H4 (cell line): ENCODE results near the gene KCNN4. TPM values are rescaled to one million over a fixed set of nuclear protein-coding genes. Genes with fewer than 3 reads are reported as not detected.
"Not testable (repeated sequence)": the region's sequence is repeated elsewhere in the genome, so short reads cannot be mapped to it uniquely, and the experiment has no call there.

ENCODE experiments used
- DNase-seq: peaks from one replicate; pipeline ENCODE4 v3.0.0-alpha.2; 2015; ENCODE audit warnings: low spot score
- total RNA-seq: library from RNA; depleted of rRNA; stranded (reverse); fragments of >200 nt; shearing (Covaris generic); gene quantifications from 2 replicates; pipeline ENCODE4 v1.2.3, GENCODE V29; 2014

The KCNN4 gene
- total RNA-seq, 1 experiment from 2014 or later: 3.1 TPM

DNA sequence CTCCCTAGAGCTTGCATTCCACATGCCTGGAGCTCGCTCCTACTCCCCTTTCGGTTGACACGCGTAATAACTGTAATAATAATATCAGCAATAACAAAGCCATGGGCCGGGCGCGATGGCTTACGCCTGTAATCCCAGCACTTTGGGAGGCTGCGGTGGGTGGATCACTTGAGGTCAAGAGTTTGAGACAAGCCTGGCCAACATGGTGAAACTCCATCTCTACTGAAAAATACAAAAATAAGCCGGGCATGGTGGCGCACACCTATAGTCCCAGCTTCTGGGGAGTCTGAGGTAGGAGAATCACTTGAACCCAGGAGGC is 5.9 kb downstream of the KCNN4 start:
- DNase-seq: not testable (repeated sequence)

DNA sequence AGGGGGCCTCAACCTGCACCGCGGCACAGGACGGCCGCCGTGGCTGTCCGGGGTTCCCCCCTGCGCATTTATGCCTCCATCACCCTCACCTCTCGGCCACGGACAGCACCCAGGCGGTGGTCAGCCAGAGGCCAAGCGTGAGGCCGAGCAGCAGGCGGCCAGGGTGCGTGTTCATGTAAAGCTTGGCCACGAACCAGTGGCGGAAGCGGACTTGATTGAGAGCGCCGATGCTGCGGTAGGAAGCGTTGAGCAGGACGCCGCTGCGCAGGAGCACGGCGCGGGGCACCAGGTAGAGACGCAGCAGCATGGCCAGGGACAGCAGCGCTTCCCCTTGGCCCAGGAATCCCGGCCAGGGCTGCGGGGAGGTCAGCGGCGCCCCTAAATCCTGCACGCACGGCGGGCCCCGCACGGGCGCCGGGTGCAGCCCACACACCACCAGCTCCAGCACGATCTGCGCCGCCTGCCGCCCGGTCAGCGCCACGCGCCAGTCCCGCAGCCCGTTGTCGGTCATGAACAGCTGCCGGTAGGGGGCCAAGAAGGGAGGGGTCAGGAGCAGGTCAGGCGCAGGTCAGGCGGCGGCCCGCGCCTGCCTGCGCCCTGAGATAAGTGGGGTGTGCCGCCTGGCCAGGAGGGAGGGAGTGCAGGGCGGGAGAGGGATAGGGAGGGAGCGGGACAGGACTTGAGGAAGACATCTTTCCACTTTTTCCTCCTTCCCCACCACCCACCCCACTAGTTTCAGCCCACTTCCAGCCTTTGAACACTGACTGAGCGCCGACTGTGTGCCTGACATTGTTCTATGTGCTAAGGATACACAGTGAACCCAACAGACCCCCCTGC is 6.5 kb downstream of the KCNN4 start:
- DNase-seq: no peak

DNA sequence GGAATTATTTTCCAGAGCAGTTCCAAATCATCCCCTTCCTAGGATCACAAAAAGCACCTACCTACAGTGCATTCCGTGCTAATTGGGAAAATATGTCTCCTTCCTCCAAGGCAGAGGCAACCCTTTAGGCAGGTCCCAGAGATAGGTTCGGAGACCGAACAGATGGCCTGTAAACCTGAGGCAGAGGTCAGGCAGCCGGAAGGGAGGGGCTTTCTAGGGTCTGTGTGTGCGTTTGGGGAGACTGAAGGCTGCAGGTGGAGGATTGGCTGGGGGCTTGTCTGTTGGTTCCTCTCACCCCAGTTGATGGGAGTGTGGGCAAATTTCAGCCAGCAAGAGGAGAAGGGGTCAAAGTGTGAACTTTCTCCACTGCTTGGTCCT is 7.1 kb downstream of the KCNN4 start:
- no peak for DNase-seq

DNA sequence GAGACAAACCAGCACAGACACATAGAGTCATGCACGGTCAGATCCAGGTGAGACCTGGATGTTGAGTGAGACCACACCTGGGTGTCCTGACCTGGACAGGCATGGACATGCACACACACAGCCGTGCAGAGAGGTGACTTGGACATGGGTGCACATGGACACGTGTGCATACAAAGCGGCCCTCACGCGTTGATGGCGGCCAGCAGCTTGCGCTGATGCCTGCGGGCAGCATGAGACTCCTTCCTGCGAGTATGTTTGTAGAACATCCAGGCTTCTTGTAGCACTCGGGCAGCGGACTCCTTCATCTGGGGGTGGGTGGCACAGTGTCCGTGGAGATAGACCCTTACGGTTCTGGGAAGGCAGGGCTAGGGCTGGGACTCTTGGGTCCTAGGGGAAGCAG is 11.5 kb downstream of the KCNN4 start:
- no peak for DNase-seq

DNA sequence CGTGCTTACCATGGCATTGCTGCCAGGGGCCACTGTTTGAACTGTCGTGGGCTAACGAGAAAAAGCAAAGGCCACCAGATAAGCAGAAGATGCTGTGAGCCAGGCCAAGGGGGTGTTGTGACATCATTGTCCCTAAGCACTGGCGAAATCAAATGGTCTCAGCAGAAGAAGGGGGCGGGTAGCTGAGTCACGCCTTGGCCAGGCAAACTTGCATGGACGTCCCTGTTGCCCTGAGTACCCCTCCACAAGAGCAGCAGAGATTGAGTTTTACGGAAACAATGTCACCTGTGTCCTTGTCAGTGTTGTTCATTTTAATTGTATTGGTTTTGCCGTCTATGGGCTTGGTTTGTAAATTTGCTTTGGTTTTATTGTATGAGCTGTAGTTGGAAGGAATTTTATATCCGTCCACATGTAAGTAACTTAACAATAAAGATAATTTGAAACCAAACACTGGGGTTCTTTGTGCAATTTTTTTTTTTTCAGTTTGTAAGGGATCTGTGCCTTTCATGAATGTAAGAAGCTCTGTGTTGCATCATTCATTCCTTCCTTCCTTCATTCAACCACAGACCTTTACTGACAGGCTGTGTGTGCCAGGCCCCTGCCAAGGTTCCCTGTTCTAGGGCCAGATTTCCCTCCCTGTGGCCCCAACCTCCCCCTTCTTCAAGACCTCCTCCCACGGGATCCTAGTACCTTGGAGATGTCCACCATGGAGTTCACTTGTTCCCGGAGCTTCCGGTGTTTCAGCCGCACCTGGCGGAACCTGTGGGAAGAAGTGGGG is 12.3 kb downstream of the KCNN4 start:
- no peak for DNase-seq

DNA sequence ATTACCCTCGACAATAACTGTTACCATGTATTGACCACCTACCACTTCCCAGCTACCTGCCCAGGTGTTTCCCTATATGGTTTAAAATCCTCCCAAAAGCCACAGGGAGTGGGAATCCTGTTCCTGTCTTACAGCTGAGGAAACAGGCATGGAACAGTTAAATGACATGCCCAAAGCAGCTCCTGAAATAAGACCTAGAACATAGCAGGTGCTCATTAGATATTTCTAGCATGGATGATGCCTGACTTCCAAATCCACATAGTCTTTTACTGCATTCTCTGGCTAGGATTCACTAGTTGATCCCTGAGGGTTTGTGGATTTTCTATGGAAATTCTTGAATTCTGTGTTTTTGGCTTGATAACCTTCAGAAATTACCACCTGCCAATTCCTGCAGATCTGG is 13.0 kb downstream of the KCNN4 start:
- DNase-seq: no peak

DNA sequence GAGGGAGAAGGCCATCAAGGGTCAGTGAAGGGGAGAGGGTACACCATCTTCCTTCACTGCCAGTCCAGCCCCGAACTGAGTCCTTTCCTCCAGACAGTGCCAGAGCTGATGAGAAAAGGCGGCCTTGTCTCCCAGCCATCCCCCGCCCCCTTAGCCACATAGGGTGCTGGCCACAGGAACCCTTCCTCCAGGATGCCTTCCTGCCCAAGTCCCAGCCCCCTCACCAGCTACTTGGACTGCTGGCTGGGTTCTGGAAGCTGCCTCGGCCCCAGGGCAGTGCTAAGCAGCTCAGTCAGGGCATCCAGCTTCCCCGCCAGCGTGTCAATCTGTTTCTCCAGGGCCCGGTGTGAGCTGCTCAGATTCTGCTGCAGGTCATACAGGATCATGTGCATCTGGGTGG is 13.5 kb downstream of the KCNN4 start:
- DNase-seq: no peak

DNA sequence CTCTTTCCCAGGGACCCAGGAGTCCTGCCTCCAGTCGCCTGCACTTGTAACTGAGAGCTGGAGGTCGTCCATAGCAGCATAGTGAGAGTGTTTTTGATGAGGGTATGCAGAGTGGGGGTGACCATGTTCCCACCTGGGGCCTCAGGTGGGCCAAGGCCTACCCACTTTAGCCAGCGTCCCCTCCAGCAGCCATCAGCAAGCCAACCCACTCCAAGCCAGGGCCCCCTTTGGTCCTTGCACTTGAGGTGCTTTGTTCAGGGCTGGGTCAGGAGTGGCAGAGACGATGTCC is 14.1 kb downstream of the KCNN4 start:
- DNase-seq: no peak

DNA sequence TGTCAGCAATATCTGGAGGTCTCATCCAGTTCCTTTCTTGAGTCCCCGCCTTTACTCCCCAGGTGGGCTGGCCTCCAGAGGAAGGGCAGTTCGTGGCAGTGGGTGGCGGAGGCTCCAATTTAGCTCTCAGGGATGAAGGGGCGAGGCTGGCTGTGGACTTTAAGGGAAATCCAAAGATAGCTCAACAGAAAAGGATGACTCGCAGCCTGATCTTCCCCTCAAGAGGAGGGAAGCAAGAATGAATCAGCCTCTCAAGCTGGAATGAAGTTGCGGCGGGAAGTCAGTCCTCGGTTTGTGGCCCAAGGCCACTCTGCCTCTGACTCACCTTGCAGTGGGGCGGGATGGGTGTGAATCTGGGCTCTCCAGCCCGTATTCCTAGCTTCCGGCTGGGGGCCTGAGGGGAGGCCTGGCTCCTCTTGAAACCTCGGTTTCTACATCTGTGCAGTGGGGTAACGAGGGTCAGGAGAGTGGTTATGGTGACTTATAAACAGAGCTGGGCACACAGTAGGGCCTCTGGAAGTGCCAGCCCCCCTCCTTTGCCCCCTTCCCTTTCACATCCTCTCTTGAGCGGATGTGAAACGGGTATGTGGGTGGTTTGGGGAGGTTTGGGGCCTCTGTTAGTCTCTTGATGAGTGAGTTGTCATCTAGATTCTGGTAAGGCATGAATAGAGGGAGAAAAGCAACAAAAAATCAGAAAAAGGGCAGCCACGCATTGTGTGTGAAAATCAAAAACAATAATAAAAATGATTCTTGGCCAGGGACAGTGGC is 15.5 kb downstream of the KCNN4 start:
- peak; percentile 96 for DNase-seq

DNA sequence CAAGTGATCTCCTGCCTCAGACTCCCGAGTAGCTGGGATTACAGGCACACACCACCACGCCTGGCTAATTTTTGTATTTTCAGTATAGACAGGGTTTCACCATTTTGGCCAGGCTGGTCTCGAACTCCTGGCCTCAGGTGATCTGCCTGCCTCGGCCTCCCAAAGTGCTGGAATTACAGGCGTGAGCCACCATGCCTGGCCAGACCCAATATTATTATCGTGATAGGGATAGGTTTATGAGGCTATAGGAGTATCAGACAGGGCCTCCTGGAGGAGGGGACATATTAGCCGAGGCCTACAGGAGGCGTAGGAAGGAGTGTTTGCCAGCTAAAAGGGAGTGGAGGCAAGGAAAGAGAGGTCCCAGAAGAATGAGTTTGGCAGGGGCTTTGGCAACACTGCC is 16.1 kb downstream of the KCNN4 start:
- not testable (repeated sequence) for DNase-seq

DNA sequence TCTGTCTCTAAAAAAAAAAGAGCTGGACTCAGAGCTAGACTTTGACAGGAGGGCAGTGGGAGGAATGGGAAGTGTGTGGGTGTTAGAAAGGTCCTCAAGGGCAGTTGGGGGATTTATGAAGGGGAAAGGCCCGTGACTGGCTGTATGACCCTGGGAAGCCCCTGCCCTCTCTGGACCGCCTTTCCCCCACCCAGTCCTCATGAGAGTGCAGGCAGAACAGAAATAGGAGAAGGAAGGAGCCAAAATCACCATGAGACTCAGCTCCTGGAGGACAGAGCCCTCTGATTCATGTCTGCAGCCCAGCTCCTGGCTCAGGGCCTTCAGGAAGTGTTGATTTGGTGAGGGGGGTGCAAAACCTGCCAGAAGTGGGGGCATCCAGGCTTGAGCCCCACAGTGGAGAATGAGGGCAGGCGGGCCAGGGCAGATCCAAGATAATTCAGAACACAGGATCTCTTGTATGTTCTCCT is 17.3 kb downstream of the KCNN4 start:
- DNase-seq: no peak

DNA sequence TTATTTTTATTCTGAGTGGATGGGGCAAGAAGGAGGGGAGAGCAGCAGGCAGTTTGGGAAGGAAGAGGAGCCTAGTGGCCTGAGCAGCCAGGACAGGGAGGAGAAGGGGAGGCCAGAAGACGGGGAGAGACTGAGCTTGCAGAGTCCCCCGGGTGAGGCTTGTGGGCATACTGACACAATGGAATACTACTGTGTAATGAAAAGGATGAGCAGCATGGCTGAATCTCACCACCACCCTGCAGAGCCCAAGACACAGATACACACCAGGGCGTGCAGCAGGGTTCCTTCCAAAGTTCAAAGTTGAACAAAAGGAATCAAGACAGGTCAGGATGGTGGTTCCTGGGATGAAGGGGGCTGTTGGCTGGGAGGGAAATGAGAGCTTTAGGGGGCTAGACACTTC is 18.0 kb downstream of the KCNN4 start:
- no peak for DNase-seq

DNA sequence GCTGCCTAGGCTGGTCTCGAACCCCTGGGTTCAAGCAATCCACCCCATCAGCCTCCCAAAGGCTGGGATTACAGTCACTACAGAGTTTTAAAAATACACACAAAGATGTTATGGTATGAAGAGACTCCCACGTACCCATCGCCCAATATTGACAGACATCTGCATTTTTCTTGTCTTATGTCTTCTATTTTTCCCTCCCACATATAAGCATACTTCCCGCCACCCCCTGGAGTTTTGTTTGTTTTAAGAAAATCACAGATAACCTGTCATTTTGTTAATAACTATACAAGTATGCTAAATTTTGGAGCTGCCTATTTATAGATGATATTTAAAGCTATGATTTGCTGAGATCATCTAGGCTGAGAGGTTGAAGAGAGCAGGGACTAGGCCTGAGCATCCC is 19.8 kb downstream of the KCNN4 start:
- DNase-seq: no peak

DNA sequence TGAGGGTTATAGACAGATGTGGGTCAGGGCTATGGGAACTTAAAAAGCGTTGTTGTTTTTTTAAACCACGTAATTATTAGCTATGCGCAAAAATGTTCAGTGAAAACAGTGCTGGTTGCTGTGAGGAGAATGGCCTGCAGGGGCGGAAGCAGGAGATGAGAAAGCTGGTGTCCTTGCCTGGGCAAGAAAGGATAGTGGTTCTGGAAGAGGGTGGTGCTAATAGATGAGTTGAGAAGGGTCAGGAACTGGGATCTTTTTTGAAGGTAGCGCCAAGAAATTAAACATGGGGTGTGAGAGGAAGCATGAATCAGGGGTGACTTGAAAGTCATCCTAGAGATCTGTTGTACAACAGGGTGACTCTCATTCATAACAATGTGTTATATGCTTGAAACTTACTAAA is 21.3 kb downstream of the KCNN4 start:
- peak; percentile 54 for DNase-seq

DNA sequence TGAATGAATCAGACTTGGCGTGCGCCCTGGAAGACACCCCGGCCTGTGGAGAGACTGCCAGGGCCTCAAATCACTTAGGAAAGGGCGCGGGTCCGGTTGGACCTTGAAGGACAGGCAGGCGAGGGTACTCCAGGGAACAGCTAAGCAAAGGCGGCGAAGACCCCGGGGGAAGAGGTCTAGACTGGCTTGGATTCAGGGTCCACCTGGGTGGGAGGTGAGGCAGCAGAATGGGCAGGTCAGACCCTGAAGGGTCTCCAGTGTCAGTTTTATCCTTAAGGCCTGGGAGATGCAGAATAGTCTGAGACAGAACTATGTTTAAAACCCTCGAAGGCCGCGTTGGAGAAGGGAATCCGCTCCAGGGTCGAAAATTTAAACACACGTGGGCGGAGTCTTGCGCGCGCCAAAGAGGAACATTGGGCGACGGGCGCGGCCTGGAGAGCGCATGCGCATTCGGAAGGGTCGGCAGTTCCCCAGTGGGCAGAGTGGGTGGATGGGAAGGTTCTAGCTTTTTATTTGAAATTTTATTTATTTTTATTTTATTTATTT is 25.4 kb downstream of the KCNN4 start:
- DNase-seq: no peak

DNA sequence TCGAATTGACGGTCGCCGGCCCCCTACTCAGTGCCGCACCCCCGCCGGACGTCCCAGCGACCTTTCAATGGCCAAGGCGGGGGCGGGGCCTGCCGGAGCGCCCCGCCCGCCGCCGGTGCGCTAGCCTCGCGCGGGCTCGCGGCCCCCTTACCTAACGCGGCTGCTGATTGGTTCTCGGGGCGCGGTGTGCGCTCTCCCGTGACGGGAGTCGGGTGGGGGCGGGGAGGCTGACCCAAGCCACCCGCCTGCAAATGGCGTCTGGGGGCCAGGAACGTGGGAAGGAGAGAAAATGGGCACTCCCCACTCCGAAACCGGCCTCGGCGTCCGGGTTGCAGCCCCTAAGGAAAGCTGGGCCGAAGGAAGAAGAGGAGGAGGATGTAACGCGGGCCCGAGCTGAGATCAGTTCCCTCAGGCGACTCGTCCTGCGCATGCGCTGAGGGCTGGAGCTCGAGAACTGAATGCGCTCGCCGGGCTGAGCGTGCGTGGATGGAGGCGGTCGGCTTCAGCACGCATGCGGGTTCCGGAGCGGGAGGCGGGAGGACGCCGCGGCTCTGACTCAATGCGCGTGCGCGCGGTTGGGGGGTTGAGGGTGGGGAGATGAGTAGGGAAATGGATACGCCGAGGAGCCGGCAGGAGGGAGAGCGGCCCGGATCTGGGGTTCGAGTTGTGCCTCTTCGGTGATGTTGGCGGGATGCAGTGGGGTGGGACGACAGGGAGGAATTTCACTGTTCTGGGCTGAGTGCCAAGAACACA is 26.1 kb downstream of the KCNN4 start, which contains the start of gene SMG9:
SMG9 (minus strand) TSS at position 460 of the 753 bp plus-strand sequence. CDS start 4,221 bp downstream, outside the sequence.
- peak; percentile 98 for DNase-seq

DNA sequence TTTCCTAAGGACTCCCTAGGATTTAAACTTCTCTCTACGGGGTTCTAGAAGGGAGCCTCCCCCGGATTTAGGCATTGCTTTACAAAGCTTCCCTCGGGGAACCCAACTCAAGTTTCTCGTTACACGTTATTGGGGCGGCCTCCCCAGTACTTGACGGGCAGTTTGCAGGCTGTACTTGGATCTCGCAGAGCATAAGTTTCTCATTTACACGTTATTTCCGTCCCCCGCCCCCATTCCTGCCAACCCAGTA is 26.6 kb downstream of the KCNN4 start:
- no peak for DNase-seq

DNA sequence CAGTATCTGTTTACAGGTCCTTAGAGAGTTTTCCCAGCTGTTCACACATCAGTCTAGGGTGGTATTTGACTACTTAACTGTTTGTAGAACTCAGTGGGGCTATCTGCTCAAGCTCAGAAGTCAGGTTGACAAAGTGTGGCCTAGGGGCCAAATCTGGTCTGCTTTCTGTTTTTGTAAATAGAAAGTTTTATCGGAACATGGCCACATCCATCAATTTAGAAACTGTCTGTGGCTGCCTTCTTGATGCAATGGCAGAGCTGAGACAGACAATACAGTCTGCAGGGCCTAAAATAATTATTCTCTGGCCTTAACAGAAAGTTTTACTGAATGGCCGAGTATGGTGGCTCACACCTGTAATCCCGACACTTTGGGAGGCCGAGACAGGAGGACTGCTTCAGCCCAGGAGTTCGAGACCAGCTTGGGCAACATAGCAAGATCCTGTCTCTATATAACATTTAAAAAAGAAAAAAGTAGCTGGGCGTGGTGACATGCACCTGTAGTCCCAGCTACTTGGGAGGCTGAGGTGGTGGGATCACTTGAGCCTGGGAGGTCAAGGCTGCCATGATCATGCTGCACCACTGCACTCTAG is 28.4 kb downstream of the KCNN4 start:
- DNase-seq: no peak

DNA sequence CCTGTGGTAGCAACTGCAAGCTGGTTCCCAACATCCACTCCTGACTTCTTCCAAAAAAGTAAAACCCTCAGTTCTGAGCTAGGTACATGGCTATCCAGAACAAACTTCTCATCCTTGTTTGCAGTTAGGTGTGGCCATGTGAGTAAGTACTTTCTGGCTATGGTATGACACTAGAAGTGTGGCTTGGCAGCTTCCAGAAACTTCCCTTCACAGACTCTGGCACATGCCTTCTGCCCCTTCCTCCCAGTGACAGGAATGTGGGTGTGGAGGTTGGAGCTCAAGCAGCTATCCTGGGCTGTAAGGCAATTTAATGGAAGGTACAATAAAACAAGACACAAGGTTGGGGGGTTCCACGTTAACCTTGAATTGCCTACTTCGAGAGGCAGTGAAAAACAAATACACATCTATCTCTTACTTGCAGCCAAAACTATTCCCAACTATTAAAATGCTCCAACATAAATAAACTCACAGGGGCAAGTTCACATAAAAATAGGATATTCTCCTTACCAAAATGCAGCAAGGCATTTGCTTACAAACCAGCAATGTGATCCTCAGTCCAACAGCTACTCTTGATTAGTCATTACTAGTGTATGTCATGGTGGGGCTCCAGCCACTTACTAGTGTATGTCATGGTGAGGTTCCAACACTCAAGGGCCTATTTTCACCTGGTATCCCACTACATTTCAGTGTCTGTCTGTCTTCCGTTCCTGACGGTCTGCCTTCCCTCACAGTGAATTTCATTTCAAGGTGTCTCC is 29.1 kb downstream of the KCNN4 start:
- no peak for DNase-seq

DNA sequence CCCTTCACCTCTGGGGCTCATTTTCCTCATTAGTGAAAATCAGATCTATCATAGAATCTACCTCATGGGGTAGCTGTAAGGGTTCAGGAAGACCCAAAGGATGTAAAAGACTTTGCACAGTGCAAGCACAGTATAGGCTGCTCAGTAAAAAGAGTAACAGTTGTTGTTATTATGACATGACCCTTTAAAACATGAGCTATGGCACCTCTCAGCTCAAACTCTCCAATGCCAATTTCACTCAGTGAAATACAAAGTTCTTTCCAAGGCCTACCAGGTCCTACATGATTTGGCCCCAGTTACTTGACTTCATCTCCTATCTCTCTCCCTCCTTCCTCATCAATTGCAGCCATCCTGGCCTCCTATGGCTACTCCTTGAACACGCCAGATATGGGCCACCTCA is 30.9 kb downstream of the KCNN4 start:
- no peak for DNase-seq

DNA sequence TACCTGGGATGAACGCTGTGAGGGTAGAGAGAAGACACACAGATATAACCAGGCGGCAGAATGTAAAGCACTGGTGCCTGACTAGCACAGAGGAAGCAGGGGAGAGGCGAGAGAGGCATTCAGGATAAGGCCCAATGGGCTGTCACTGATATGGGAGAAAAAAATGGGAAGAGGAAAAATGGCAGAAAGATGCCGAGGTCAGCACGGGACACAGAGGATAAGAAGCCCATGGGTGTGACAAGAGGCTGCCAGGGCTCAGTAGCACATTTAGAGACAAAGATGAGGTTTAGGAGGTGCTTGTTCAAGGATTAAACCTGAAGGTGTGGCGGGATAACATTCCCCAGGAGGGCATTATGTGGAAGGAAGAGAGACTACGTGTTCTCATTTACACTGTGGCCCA is 31.6 kb downstream of the KCNN4 start:
- DNase-seq: no peak
